Measurements from ENCODE around the gene FGF6. TPM values are rescaled to one million over a fixed set of nuclear protein-coding genes. Genes with fewer than 3 reads are reported as not detected.

FGF6 gene
- polyA plus RNA-seq, 1 of the 3 experiments (the other 2 are of a cell fraction), result not detected

- TF ChIP-seq IRF3 (IDR thresholded peaks at IDR 0.05; ENCODE audit: low read depth, low read length), result no peak
These were observed 25.4 kb downstream of the FGF6 start (continued) for GRCh38 chr12:4420138-4420670.

- Histone ChIP-seq H3K4me3 (ENCODE audit: low read depth in 2 of 2, low read length in 1 of 2) (no peak overlapping the region), H3K79me2 (ENCODE audit: insufficient read depth) (no peaks in the 10 kb centered on the region), H2AFZ (ENCODE audit: low read depth) (no peak overlapping the region), H3K27me3 (ENCODE audit: insufficient read depth) (peaks cover 39% of the 10 kb centered on the region; the same call in 1 of the 2 replicates), H3K9ac (no peak overlapping the region), H3K9me3 (no peaks in the 10 kb centered on the region), H3K9me2 (no peaks in the 10 kb centered on the region), H3F3A (replicated peaks; ENCODE audit: insufficient read depth) (no peaks in the 10 kb centered on the region), H3K4me1 (ENCODE audit: control insufficient read depth in 1 of 2, insufficient read depth in 2 of 2, low read depth in 1 of 2, low read length in 1 of 2) (peaks cover 0 to 27% of the 10 kb centered on the region in 2 experiments; a peak in 1 of 4 replicates), H3K36me3 (replicated peaks in 1 of 2; ENCODE audit: control insufficient read depth in 1 of 2, insufficient read depth in 2 of 2, low read length in 1 of 2) (no peaks in the 10 kb centered on the region), H3K4me2 (no peak overlapping the region), H4K20me1 (ENCODE audit: insufficient read depth) (no peaks in the 10 kb centered on the region), H3K27ac (ENCODE audit: low read depth in 2 of 2, low read length in 1 of 2) (no peak overlapping the region)
- 76% methylated on average over 5 of the region's 5 CpGs for WGBS (ENCODE audit: low lambda C conversion rate)
- ChIA-PET POLR2A (no interaction called here), CTCF (interaction anchor here (1.0 kb wide), 1 partner anchor 33 kb away, joined by 3 read pairs; no protein-coding TSS in a partner anchor)
- TF ChIP-seq USF2 (IDR thresholded peaks at IDR 0.05; ENCODE audit: borderline replicate concordance, low read depth, low read length), result no peak
- TF ChIP-seq MEF2A (IDR thresholded peaks at IDR 0.05; ENCODE audit: borderline replicate concordance, low read depth), result no peak
- TF ChIP-seq ZBTB33 (IDR thresholded peaks at IDR 0.05; ENCODE audit: borderline replicate concordance, low read depth), result no peak
- TF ChIP-seq USF1 (IDR thresholded peaks at IDR 0.05; ENCODE audit: borderline replicate concordance, low read depth), result no peak
- TF ChIP-seq RXRA (IDR thresholded peaks at IDR 0.05; ENCODE audit: borderline replicate concordance, low read depth), result no peak
- no peak for TF ChIP-seq RFX5 (IDR thresholded peaks at IDR 0.05; ENCODE audit: low read length)
- TF ChIP-seq CHD2 (IDR thresholded peaks at IDR 0.05; ENCODE audit: low read length, partially characterized antibody), result no peak
- TF ChIP-seq FOSL2 (IDR thresholded peaks at IDR 0.05; ENCODE audit: borderline replicate concordance, low read depth), result no peak
- no peak for TF ChIP-seq GATA2 (CRISPR knock-in tag; IDR thresholded peaks at IDR 0.05)
- TF ChIP-seq NFIC (IDR thresholded peaks at IDR 0.05; ENCODE audit: borderline replicate concordance), result no peak
- TF ChIP-seq YY1 (IDR thresholded peaks at IDR 0.05; ENCODE audit: low read depth), result no peak
- no peak for TF ChIP-seq FOXJ3 (CRISPR knock-in tag; IDR thresholded peaks at IDR 0.05)
- TF ChIP-seq IRF3 (IDR thresholded peaks at IDR 0.05; ENCODE audit: low read depth, low read length), result no peak
- no peak for TF ChIP-seq MXI1 (IDR thresholded peaks at IDR 0.05; ENCODE audit: low read depth, low read length)
- no peak for TF ChIP-seq EZH2phosphoT487 (IDR thresholded peaks at IDR 0.05; ENCODE audit: borderline replicate concordance, low read depth)
- no peak for TF ChIP-seq MAX (IDR thresholded peaks at IDR 0.05; ENCODE audit: low read depth)
- no peak for TF ChIP-seq CTCF (IDR thresholded peaks at IDR 0.05)
- TF ChIP-seq PBX3 (IDR thresholded peaks at IDR 0.05), result no peak
- DNase-seq, result no peak
These were observed 26.7 kb downstream of the FGF6 start for GRCh38 chr12:4418913-4419312.
